ENCODE measurements around the gene RPS15.

RPS15 gene

GRCh38 chr19:1453525-1454364, 15.5 kb downstream of the RPS15 start:
- no peak for DNase-seq (ENCODE audit: extremely low spot score)
- CTCF ChIA-PET = interaction anchor here (0.8 to 2.0 kb wide), 3 partner anchors 9 to 51 kb away, joined by 3 to 9 read pairs (median 3); no protein-coding TSS in a partner anchor
- TF ChIP-seq LEF1 (IDR thresholded peaks at IDR 0.05; ENCODE audit: borderline replicate concordance) (no peak), L3MBTL2 (conservative IDR thresholded peaks at IDR 0.05) (peak; percentile 80)
- POLR2A ChIA-PET = interaction anchor here (1.1 to 1.9 kb wide), 3 partner anchors 9 to 185 kb away, joined by 3 to 6 read pairs (median 3); partner anchors contain the start of gene CIRBP

GRCh38 chr19:1455002-1455335, 16.8 kb downstream of the RPS15 start:
- ChIA-PET POLR2A (interaction anchor here (1.1 to 1.5 kb wide), 3 partner anchors 12 to 186 kb away, joined by 3 to 6 read pairs (median 3); partner anchors contain the start of gene CIRBP), CTCF (interaction anchor here (2.0 kb wide), 1 partner anchor 10 kb away, joined by 9 read pairs; no protein-coding TSS in a partner anchor)
- DNase-seq (ENCODE audit: extremely low spot score) = no peak

GRCh38 chr19:1455336-1456120, 17.3 kb downstream of the RPS15 start:
- TF ChIP-seq BHLHE40 (IDR thresholded peaks at IDR 0.05; ENCODE audit: borderline replicate concordance) = no peak
- 0 out of 2 replicates have a peak, but pooled peaks have one; percentile 14 for TF ChIP-seq HDGF (IDR thresholded peaks at IDR 0.05; ENCODE audit: borderline replicate concordance)
- DNase-seq (ENCODE audit: extremely low spot score) = peak; percentile 96
- POLR2A ChIA-PET = interaction anchor here (1.4 to 1.5 kb wide), 2 partner anchors 11 to 187 kb away, joined by 3 to 6 read pairs; partner anchors contain the start of gene CIRBP
- CTCF ChIA-PET = interaction anchor here (0.5 kb wide), 1 partner anchor 342 kb away, joined by 3 read pairs; no protein-coding TSS in a partner anchor

More at GRCh38 chr19:1455002-1455335, 16.8 kb downstream of the RPS15 start:
- TF ChIP-seq ARNT (IDR thresholded peaks at IDR 0.05) = no peak
- TF ChIP-seq ELF4 (IDR thresholded peaks at IDR 0.05) = no peak
- no peak for TF ChIP-seq LEF1 (IDR thresholded peaks at IDR 0.05; ENCODE audit: borderline replicate concordance)
- no peak for TF ChIP-seq TARDBP (IDR thresholded peaks at IDR 0.05)
- TF ChIP-seq CTBP1 (IDR thresholded peaks at IDR 0.05; ENCODE audit: borderline replicate concordance) = no peak
- no peak; the same call in 1 of the 2 replicates for TF ChIP-seq L3MBTL2 (conservative IDR thresholded peaks at IDR 0.05)
- no peak for TF ChIP-seq SUZ12 (IDR thresholded peaks at IDR 0.05)
- no peak for TF ChIP-seq SP1 (IDR thresholded peaks at IDR 0.05)
- no peak for TF ChIP-seq FOXK2 (IDR thresholded peaks at IDR 0.05)
- no peak for TF ChIP-seq HDGF (IDR thresholded peaks at IDR 0.05; ENCODE audit: borderline replicate concordance)
- TF ChIP-seq NFRKB (IDR thresholded peaks at IDR 0.05) = no peak
- TF ChIP-seq BHLHE40 (IDR thresholded peaks at IDR 0.05; ENCODE audit: borderline replicate concordance) = no peak
- TF ChIP-seq FOXA1 (IDR thresholded peaks at IDR 0.05) = no peak

- ChIA-PET POLR2A (interaction anchor here (1.4 to 1.5 kb wide), 2 partner anchors 12 to 187 kb away, joined by 3 to 6 read pairs; partner anchors contain the start of gene CIRBP), CTCF (no interaction called here)
- TF ChIP-seq FOXM1 (IDR thresholded peaks at IDR 0.05; ENCODE audit: borderline replicate concordance) (no peak), L3MBTL2 (conservative IDR thresholded peaks at IDR 0.05) (0 out of 2 replicates have a peak, but pooled peaks have one; percentile 50), BHLHE40 (IDR thresholded peaks at IDR 0.05; ENCODE audit: borderline replicate concordance) (no peak), ARNT (IDR thresholded peaks at IDR 0.05) (no peak)
- no peak for DNase-seq (ENCODE audit: extremely low spot score)
These were observed 18.1 kb downstream of the RPS15 start for GRCh38 chr19:1456121-1456900.

- DNase-seq (ENCODE audit: extremely low spot score) = no peak
- TF ChIP-seq ZNF384 (IDR thresholded peaks at IDR 0.05) = no peak
- no peak for TF ChIP-seq BHLHE40 (IDR thresholded peaks at IDR 0.05; ENCODE audit: borderline replicate concordance)
- TF ChIP-seq PKNOX1 (IDR thresholded peaks at IDR 0.05) = no peak
- TF ChIP-seq HDGF (IDR thresholded peaks at IDR 0.05; ENCODE audit: borderline replicate concordance) = no peak
- TF ChIP-seq L3MBTL2 (conservative IDR thresholded peaks at IDR 0.05) = no peak
- no peak for TF ChIP-seq SP1 (IDR thresholded peaks at IDR 0.05)
- TF ChIP-seq ELF4 (IDR thresholded peaks at IDR 0.05) = no peak
- POLR2A ChIA-PET = interaction anchor here (1.4 kb wide), 1 partner anchor 13 kb away, joined by 3 read pairs; no protein-coding TSS in a partner anchor
- CTCF ChIA-PET = no interaction called here
These were observed 19.0 kb downstream of the RPS15 start for GRCh38 chr19:1457031-1457739.

GRCh38 chr19:1457892-1458291, 19.7 kb downstream of the RPS15 start:
- CTCF ChIA-PET = no interaction called here
- TF ChIP-seq FOXM1 (IDR thresholded peaks at IDR 0.05; ENCODE audit: borderline replicate concordance) (no peak), L3MBTL2 (conservative IDR thresholded peaks at IDR 0.05) (no peak), BHLHE40 (IDR thresholded peaks at IDR 0.05; ENCODE audit: borderline replicate concordance) (no peak), TARDBP (IDR thresholded peaks at IDR 0.05) (no peak), LEF1 (IDR thresholded peaks at IDR 0.05; ENCODE audit: borderline replicate concordance) (no peak), FOXA1 (IDR thresholded peaks at IDR 0.05) (no peak), SP1 (IDR thresholded peaks at IDR 0.05) (no peak)
- POLR2A ChIA-PET = interaction anchor here (1.0 to 1.4 kb wide), 2 partner anchors 11 to 14 kb away, joined by 3 read pairs; no protein-coding TSS in a partner anchor

More at GRCh38 chr19:1457892-1458291, 19.7 kb downstream of the RPS15 start:
- no peak for DNase-seq (ENCODE audit: extremely low spot score)

Measured in HEK293T (cell line).